Ecto neural progenitor cell (in vitro differentiated cells): ENCODE measurements around the gene ARHGAP28.

Experiments
- DNase-seq: peaks from one replicate; pipeline ENCODE4 v3.0.0-alpha.2; 2018; ENCODE audit warnings: low spot score

Gene ARHGAP28

GRCh38 chr18:6729247-6730091 lies at the start of gene ARHGAP28:
Gene ARHGAP28 (plus strand): TSS chr18:6729716. CDS start chr18:6729822, 106 bp downstream.
- DNase-seq, result peak; percentile 91

DNA sequence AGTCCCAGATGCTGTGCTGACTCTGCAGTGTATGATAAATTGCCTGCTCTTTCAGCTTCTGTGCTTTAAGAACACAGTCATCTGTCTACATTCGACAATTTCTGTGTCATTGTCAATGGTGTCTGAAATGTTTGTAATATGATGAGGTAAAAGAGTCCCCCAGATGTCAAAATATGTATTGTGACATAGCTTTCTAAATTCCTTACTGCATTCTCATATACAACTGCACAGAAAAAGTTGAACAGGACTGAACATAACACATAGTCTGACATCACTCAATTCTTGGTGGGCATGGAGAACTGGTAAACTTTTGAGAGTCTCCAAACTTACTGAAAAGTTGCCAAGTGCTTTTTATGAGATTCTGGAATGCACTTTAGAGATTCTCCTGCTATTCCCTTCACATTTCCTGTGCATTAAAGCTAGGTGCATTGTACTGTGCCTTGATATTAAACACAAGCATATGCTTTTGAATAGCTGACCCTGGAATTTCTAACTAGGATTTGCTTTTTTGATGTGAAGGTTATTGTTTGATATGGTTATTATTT lies 48.1 kb upstream of the ARHGAP28 start:
- DNase-seq, result no peak

DNA sequence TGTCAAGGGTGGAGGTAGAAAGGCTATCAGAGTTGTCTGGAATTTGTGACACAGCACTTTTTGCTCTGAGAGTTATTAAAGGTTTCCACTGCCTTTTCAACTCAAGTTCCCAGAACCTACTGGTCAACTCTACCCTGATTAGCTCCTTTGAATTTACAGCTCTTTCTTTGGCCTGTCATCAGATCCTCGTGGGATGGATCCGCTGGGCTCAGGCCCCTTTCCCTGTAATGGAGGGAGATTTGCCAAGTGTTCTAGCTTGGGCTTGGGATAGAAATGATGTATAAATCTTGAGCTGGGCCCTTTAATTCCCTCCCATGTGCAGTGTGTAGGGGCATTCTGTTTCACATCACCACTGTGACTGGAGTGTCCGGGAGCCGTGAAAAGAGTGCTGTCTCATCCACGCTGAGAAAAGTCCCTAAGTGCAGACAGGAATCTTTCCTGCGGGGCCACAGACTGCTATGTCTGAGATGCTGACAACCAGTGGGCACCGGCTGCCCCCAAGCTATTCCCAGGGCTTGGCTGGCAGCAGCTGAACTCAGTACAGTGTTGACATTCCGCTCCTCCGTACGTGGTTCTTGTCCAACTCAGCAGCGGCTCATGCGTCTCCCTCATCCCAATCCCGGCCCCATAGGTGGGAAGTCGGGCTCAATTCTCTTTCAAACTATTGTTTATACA lies 46.9 kb upstream of the ARHGAP28 start:
- no peak for DNase-seq

GRCh38 chr18:6683112-6683876 lies 46.2 kb upstream of the ARHGAP28 start:
- DNase-seq, result no peak

DNA sequence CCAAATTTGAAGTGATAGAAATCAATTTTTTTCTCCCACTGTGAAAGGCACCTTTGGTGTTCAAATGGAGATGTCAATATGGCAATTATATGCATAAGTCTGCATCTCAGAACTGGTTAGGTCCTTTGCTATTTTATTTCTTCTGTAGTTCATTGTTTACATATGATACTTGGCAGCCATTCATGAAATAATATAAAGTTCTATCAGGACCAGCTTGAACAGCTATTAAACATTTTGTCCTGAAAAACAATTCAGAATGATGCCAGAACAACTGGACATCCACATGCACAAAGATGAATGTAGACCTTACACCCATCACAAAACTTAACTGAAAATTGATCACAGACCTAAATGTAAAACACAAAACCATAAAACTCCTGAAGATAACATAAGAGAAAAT lies 41.8 kb upstream of the ARHGAP28 start:
- DNase-seq, result no peak

DNA sequence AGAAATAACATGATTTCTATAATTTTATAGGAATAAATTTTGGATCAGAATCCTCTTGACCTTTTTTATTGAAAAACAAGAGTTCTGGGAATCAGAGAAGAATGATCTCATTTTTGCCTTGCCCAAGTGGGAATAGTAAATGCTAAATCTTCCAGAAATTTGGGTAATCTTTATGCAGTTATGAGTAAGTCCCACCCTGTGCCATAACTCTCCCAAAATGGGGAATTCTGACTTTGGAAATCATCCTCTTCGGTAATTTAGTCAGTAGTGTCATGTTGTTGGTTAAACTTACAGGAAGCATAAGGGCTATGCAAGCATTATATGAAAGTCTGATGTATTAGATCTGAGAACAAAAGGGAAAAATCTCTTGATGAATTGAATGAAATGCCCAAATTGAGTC lies 20.6 kb upstream of the ARHGAP28 start:
- DNase-seq, result no peak

DNA sequence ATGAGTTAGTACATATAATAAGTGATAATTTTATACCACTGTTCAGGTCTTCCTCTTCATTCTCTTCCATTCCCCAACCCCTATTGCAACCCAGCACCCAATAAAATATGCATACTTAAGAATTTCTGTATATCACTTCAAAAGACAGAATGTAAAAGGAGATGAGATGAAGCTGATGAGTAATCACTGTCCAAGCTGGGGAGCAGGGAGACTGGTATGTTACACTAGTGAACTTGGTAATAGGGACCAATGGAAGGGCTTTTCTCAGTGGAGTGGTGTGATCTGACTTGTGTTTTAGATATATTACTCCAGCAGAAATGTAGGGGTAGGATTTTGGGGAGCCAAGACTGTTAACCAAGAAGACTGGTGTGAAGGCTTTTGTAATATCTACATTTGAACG lies 18.0 kb upstream of the ARHGAP28 start:
- DNase-seq, result no peak

DNA sequence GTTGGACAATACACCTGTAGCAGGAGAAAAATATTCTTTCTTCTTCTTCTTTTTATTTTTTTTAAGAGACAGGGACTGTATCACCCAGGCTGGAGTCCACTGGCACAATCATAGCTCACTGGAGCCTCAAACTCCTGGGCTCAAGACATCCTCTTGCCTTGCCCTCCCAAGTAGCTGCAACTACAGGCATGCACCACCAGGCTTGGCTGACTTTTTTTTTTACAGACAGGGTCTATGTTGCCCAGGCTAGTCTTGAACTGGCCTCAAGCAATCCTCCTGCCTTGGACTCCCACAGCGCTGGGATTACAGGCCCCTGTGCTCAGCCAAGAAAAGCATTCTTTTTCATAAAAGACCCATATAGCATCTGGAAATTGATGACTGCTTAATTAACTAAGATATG lies 17.1 kb upstream of the ARHGAP28 start:
- DNase-seq, result no peak

DNA sequence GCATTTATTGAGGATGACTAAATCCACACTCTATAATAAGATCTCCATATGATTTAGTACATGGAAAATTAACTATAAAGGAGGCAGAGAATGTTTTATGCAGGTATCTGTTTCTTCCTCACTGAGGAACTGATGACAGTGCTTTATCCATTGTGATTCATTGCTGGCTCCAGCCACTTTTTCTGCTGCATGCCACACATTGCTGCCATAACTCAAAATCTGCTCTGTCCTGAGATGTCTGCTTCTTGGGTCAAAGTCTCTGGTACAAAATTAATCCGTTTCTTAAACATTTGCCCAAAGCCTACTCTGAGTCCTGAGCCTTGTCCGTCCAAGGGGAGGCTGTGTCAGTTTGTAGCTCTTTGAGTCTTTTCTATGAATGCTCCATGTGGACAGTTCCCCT lies 15.5 kb upstream of the ARHGAP28 start:
- no peak for DNase-seq

DNA sequence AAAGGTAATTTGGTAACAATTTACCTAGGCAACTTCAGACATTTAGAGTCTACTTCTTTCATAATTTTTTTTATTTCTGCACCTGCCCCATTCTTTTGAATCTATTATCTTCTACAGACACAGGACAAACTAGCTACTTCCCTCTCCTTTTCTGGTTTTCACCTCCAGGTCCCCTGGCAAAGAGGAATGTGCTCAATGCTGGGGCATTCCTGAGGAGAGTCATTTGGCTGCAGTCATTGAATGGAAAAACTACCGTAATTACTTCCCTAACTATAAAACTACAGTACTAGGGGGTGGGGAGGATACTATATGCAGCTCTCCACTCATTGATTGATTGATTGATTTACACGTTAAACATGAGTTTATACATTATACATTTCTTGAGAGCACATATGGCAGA lies 11.2 kb upstream of the ARHGAP28 start:
- no peak for DNase-seq

DNA sequence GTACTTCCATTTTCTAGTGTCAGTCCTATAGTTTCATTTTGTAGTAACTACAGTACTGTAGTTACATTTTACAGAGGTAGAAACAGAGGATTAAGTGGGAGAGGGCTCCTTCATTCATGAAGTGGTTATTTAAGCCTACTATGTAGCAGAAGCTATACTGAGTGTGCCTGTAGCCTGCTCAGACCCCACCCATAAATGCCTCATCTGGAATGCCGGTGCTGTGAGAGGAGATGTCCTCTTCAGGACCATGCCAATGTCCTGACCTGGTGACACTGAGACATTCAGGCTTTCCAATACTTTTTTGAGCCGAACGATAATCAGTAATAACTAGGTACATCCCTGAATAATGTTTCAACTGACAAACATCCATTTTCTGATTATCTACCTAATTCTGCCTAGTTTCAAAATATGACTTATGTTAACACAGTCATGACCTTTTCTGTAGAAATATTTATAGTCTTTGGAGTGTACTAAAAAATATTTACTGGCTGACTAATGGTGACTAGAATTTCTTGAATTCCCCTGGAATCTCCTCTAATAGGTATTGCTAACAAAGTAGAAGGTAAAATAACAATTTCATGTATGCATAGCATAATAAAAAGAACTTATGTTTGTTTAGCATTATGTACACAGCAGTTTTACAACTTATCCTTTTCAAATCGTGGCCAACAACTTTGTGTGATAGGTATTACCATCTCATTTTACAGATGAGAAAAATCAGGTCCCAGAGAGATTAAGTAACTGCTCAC lies 10.2 kb upstream of the ARHGAP28 start:
- no peak for DNase-seq

DNA sequence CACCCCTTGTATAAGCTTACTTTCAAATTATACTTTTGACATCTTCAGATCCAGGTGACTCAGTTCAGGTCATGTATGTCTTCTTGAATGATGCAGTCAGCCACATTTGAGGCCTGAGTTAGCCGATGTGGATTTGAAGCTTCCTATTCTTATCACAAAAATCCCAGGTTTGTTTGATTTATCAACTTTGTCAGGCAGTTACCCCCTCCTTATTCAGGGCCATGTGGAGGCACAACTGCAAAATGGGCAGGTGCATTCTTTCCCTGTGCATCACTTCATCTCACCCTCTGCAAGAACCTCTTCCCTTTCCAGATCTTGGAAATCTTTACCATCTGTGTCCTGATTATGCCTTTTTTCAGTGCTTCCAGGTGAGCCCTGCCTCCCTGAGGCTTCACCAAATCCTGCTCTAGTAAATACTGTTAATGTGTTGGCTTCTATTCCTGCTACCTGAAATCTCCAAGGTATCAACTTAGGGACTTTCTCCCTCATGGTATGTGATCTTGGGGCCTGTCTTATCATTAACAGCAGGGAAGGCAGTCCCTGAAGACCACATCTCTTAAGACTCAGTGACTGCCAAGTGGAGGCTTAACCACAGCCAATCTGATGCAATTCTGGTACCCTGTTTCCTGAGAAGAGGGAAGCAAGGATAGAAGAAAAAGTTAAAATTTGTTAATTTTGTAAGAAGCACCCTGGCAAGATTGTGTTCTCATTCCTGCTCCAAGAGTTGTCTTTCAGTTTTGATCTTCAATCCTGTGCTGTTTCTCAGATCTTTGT lies 9.4 kb upstream of the ARHGAP28 start:
- no peak for DNase-seq

DNA sequence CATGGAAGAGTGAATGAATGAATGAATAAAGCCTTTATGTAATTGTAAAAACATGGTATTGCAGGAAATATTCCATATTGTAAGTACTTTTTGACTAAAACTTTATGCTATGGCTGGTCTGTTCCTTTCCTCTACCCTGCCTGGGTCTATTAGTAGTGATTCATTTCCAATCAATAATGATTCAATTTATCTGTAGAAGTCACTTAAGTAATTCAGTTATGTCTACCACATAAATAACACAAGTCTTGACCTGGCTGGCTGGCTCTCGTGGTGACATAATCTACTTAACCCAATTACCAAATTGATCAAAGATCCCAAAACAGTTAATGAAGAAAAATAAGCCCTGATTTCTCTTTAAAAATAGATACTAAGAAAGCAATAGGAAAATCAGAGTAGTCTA lies 7.8 kb upstream of the ARHGAP28 start:
- DNase-seq, result no peak

DNA sequence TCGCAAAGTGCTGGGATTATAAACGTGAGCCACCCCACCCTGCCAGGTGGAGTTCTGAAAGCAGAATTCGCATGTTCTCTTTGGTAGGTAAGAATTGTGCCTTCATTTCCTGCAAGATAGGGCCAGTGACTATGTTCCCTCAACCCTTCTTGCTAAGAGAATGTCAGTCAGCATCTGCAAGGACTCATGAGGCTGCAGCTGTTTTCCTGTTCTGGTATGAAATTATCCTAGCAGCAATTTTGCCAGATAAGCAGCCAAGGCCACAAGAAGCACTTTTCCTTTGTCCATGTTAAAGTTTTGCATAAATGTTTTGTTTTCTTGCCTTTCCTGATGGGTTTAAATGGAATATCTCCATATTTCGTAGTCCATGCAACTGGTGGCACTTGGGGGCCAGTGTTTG lies 6.8 kb upstream of the ARHGAP28 start:
- DNase-seq, result no peak

DNA sequence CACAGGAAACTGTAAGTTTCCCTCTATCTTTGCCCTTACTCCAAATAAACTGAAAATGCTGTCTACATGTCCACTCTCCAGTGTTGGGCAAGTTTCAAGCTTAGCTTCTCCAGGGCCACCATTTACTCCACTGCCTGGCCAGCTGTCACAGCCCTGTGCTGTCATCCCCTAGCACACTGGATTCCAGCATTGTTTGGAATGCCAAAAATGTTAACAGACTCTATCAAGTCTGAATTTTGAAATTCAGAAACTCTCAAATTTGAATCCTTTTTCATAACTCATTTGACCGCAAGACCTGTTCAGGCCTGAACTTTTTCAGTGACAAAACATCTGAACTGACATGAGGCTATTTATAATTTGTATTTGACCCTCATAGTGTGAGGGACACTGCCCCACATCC lies 5.2 kb upstream of the ARHGAP28 start:
- no peak for DNase-seq

DNA sequence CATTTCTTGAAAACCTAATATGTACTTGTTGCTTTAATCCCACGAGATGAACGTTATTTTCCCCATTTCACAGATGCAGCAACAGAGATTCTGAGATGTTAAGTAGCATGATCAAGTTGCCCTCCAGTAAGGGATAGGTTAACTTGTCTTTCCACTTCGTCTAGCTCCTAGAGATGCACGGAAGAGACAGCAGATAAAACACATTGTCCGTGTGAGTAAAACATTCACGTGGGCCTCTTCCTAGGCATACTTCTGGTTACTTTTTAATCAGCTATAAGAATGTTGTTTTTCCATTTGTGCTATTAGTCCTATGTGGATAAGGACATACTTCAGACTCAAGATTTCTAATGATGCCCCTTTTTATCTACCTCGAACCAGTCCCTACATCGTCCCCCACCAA lies 1.2 kb upstream of the ARHGAP28 start:
- no peak for DNase-seq

GRCh38 chr18:6728809-6729246 lies 688 bp upstream of the ARHGAP28 start:
- no peak for DNase-seq

DNA sequence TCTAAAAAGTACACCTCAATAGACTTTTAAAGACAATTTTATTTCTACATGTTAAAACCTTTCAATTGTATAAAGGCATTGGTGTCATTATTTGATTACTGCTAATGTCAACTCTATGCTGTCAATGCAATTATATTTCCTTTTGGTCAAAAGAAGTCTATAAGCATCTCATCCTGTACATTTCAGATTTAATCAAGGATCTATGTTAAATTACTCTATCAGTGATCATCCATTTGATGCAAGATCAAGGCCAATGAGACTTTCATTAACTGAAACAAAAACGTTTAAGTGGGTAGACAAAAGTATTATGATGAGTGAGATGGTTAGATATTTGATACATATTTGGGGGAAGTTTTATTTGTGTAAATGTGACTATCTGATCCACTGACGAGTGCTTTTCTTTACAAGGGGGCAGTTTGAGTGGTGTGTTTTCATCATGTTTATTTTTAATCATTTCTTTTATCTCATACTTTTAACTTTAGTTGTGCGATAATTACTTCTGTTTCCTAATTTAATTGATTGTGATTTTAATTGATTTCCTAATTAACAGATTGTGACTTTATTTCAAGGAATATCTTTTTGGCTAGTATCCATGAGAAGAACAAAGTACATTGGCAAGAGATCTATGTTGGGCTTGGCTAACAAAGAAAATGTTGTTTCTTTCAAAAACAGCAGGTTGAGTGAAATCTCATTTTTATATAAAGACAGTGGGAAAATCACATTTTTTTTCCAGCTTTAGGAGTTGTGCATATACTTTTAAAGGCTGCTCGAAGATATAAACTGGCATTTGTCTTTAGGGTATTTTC lies 1.1 kb downstream of the ARHGAP28 start:
- no peak for DNase-seq

GRCh38 chr18:6731222-6731596 lies 1.7 kb downstream of the ARHGAP28 start:
- DNase-seq, result no peak

- DNase-seq, result no peak
Observed at GRCh38 chr18:6732952-6733351, 3.4 kb downstream of the ARHGAP28 start.
